ENCODE measurements around the gene IGSF21. TPM values are rescaled to one million over a fixed set of nuclear protein-coding genes. Genes with fewer than 3 reads are reported as not detected.

IGSF21 gene
- total RNA-seq, 1 experiment from 2014 or later, result 5.2 TPM

DNA sequence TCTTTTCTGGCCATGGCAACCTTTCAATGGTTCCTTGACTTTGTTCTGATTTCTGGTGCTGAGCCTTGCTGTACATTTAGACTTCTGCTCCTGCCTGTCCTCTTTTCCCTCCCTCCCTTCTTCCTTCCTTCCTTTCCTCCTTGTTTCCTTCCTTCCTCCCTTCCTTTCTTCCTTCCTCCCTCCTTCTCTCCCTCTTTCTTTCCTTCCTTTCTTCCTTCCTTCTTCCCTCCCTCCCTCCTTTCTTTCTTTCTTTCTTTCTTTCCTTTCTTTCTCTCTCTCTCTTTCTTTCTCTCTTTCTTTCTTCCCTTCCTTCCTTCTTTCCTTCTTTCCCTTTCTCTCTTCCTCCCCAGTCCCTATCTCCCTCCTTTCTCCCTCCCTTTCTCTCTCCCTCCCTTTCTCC is 10.4 kb upstream of the IGSF21 start:
- DNase-seq, result no peak
- Histone ChIP-seq H4K91ac (ENCODE audit: insufficient read length, low read depth, low read length) (no peak overlapping the region), H2BK120ac (ENCODE audit: low read depth, low read length, poor library complexity, severe bottlenecking) (no peak overlapping the region), H4K20me1 (ENCODE audit: control insufficient read depth, insufficient read depth, insufficient read length) (no peaks in the 10 kb centered on the region), H2BK15ac (ENCODE audit: low read depth, low read length) (no peak overlapping the region), H3K9ac (ENCODE audit: extremely low read depth, insufficient read length, low read length) (no peak overlapping the region), H3K14ac (ENCODE audit: insufficient read depth, low read length) (no peak overlapping the region), H2BK5ac (ENCODE audit: insufficient read length, low read length) (no peak overlapping the region), H3K4ac (ENCODE audit: low read depth, low read length) (no peak overlapping the region), H3K56ac (ENCODE audit: insufficient read length, low read depth, low read length) (no peak overlapping the region), H2AFZ (ENCODE audit: low read length) (no peak overlapping the region), H3K9me3 (ENCODE audit: control insufficient read depth, low read depth, low read length) (no peaks in the 10 kb centered on the region), H3K79me2 (ENCODE audit: insufficient read depth, low read length) (no peaks in the 10 kb centered on the region), H3K27me3 (ENCODE audit: insufficient read depth, low read length) (no peaks in the 10 kb centered on the region; the same call in 1 of the 2 replicates), H3K23ac (ENCODE audit: insufficient read length, low read depth, low read length) (no peak overlapping the region), H2BK20ac (ENCODE audit: low read depth, low read length, poor library complexity, severe bottlenecking) (no peak overlapping the region), H3K23me2 (ENCODE audit: insufficient read length, low read depth, low read length, poor library complexity, severe bottlenecking) (no peaks in the 10 kb centered on the region), H2AK5ac (ENCODE audit: insufficient read length, low read length) (no peak overlapping the region), H3K18ac (ENCODE audit: insufficient read length, low read depth, low read length) (no peak overlapping the region), H3K27ac (ENCODE audit: insufficient read length, low read depth, low read length) (no peak overlapping the region), H2BK12ac (ENCODE audit: insufficient read length, low read depth, low read length) (no peak overlapping the region), H4K8ac (replicated peaks; ENCODE audit: insufficient read length, low read depth, low read length) (no peak overlapping the region), H3T11ph (ENCODE audit: low read length) (no peak overlapping the region), H4K5ac (ENCODE audit: insufficient read length, low read depth, low read length) (no peak overlapping the region), H3K79me1 (ENCODE audit: insufficient read depth, low read depth, low read length, poor library complexity, severe bottlenecking) (no peaks in the 10 kb centered on the region), H3K4me2 (ENCODE audit: insufficient read depth, insufficient read length, low read length) (no peak overlapping the region), H3K4me1 (ENCODE audit: insufficient read depth, low read length) (peaks cover 5% of the 10 kb centered on the region; the same call in 1 of the 2 replicates)
- TF ChIP-seq, protein P1, sequence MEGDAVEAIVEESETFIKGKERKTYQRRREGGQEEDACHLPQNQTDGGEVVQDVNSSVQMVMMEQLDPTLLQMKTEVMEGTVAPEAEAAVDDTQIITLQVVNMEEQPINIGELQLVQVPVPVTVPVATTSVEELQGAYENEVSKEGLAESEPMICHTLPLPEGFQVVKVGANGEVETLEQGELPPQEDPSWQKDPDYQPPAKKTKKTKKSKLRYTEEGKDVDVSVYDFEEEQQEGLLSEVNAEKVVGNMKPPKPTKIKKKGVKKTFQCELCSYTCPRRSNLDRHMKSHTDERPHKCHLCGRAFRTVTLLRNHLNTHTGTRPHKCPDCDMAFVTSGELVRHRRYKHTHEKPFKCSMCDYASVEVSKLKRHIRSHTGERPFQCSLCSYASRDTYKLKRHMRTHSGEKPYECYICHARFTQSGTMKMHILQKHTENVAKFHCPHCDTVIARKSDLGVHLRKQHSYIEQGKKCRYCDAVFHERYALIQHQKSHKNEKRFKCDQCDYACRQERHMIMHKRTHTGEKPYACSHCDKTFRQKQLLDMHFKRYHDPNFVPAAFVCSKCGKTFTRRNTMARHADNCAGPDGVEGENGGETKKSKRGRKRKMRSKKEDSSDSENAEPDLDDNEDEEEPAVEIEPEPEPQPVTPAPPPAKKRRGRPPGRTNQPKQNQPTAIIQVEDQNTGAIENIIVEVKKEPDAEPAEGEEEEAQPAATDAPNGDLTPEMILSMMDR (conservative IDR thresholded peaks at IDR 0.05), result no peak
- no peak overlapping the region for H3K4me3 Mint-ChIP-seq
- no peak overlapping the region for H3K27ac Mint-ChIP-seq
- peaks cover 7 to 19% (median 11%) of the 10 kb centered on the region in 3 experiments; a peak in 6 of 7 replicates for H3K36me3 Mint-ChIP-seq (ENCODE audit: insufficient read depth in 1 of 3, low read depth in 3 of 3)
- H3K27me3 Mint-ChIP-seq (ENCODE audit: low read depth), result peaks cover 55% of the 10 kb centered on the region
- H3K4me1 Mint-ChIP-seq, result peaks cover 31 to 35% of the 10 kb centered on the region in 2 experiments
- H3K9me3 Mint-ChIP-seq, result peaks cover 15 to 16% of the 10 kb centered on the region in 2 experiments

Measured in H9 (cell line).